GM19328 (cell line): Measurements from ENCODE around the gene STKLD1.

Source experiments
- ATAC-seq: cut with Tn5 transposase; IDR thresholded peaks from one replicate; pipeline ENCODE4 v1.9.1; 2021; ENCODE audit warnings: mild to moderate bottlenecking, moderate library complexity; ENCODE audit not compliant: unreplicated experiment

The STKLD1 gene

DNA sequence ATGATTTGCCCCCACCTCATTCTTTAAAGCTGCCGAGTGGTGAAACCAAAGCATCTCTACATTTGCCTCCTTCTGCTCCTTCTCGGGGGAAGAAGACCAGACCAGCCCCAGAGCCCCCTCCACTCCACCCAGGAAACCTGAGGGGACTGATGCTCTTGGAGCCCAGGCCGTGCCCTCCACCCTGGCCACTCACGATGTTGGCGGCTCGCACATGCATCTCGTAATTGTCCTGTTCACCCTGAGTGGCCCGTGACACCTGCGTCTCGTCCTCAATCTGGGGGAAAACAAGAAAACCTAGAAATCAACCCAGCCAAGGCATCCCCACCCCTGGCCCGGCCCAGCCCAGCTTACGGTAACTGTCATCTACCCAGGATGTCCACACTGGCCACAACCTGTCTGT, 31.2 kb upstream of the STKLD1 start:
- ATAC-seq, result no peak

DNA sequence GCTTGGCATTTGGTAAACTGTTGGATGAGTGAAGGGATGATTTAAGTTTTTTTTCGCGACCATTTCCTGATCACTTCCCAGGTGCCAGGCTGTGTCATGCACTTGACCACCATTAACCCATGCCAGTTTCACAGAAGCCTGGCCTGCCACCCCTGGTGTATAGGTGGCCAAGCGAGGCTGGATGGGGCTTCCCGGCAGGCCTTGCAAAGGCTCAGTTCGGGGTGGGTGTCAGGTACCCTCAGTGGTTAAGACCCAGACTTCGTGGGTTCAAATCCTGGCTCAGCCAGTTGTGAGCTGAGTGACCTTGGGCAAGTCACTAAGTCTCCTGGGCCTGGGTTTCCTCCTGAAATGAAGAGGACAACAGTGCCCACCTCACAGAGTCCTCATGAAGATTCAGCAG, 30.6 kb upstream of the STKLD1 start:
- ATAC-seq, result no peak

DNA sequence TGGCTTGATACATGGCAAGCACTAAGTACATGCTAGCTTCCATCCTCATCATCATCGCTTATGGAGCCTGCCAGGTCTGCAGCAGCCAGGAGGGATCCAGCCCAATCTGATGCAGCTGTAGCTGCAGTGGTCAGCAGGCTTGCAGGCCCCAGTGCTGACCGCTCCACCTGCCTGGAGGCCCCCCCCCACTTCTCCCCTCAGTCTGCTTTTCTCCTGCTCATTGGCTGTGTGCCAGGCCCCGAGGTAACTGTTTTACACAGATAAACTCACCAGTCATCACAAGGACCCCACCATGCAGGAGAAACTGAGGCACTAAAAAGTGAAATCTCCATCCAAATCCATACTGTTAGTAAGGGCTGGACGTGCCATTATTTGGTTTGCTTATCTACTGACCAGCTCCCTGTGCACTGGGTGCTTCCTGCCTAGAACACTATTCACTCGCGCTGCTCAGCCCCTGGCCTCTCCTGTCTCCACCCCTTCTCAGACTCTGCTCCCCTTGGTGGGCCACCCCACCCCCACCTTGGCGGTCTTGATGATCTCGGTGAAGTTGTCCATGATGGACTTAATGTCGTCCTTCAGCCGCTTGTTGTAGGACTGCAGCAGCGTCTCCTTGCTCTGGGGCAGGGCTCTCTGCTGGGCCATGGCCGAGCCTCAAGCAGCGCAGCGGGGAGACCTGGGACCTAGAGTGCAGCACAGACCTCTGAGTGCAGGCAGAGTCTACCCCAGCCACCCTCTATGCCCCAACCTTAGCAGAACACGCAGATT, 30.0 kb upstream of the STKLD1 start:
- no peak for ATAC-seq

DNA sequence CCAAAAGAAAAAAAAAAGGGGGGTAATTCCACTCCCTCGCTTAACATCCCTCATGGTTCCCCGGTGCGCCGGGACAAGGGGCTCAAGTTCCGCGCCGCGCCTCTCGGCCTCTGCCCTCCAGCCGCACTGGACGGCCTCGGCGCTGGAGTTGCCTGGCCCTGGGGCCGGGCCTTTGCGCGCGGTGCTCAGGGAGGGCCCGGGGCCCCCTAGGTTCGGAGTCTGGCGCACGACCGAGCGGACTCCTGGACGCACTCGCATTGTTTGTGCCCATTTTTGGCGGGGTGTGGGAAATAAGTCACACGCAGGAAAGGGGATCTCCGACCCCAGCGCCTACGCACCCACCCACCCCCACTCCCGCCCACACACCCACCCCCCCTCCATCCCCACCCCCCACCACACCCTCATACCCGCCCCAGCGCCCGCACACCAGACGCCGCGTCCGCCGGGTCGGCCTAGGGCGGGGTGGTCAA, 28.6 kb upstream of the STKLD1 start:
- no peak for ATAC-seq

DNA sequence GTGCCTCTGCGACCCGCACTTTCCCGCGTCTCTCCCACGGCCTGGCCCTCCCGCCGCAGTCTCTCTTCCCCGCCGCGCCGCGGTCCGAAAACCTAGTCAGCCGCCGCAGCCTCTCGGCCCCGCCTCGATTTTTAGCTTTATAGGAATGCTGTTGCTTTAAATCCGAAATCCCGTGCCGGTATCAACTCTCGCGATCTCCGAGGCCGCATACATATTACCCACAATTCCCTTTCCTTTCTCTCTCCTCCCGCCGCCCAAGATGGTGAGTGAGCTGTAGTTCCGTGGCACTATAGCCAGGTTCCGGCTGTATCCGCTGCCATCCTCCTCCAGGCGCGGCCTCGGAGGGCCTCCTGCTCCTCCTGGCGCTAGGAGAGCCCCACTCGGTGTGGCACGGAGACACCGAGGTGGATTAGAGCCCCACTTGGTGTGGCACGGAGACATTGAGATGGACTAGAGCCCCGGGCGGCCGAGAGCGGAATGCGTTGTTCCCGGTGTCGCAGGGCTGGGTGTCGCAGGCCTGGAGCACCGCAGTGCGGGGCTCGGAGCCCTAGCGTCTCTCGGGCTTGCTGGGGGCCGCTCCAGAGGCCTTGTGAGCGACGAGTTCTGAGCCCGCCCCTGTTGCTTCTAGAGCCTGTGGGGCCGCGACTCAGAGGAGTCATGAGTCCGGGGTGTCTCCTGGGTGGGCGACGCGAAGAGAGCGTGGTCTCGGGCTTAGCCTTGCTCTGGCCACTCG, 28.0 kb upstream of the STKLD1 start, which contains the start of the genes MED22 and RPL7A:
TSS of gene MED22 (minus strand) at position 147 of the 733 bp plus-strand sequence. CDS start 1,469 bp downstream, outside the sequence.
TSS of gene RPL7A (plus strand) at position 234 of the 733 bp plus-strand sequence. CDS start at position 260, 26 bp downstream.
- no peak for ATAC-seq

DNA sequence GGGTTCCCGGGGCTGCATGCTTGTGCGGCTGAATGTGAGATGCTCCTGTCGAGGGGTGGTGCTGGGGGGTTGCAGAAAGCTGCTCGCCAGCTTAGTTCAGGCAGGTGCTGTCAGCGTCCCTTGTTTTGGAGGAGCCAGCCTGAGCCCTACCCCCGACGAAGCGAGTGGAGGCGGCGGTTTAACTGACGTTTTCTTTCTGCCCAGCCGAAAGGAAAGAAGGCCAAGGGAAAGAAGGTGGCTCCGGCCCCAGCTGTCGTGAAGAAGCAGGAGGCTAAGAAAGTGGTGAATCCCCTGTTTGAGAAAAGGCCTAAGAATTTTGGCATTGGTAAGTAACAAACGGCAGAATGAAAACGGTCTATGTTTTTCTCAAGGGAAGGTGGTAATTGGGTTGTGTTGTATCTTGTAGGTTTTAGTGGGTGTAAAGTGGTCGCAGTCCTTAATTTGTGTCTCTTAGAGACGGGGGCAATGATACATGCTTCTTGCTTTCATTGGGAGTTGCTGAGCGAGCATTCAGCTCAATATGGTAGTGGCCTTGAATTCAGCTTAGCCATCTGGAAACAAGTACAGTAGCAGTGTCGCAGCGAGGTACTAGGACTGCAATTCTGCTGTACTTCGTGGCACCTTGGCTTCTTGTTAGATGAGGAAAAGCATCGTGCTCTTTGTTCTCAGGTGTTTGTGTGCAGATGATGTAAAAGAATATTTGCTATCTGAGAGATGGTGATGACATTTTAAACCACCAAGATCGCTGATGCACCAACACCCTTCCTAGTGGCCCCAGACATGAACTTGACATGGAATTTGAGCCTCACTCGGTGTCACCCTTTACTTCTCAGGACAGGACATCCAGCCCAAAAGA, 27.2 kb upstream of the STKLD1 start:
- no peak for ATAC-seq

DNA sequence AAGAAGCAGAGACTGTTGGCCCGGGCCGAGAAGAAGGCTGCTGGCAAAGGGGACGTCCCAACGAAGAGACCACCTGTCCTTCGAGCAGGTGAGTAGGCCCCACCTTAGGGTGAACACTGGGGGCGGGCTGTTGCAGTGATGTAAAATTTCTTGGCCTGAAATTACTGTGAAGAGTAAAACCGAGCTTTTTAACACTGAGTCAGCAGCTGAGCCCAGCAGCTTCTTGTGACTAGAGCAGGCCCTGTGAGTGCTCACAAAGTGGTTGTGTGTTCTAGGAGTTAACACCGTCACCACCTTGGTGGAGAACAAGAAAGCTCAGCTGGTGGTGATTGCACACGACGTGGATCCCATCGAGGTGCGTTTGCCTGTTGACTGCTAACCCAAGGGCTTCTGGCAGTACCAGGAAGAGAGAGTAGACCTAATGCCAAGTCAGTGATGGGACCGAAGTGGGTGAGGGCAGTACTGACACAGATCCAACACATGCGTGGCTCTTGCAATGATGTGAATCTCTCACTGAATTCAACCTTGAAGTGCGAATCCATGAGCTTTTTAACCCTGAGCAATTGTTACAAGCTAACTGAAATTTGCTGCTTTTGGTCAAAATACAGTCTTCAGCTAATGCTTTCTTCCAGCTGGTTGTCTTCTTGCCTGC, 26.1 kb upstream of the STKLD1 start:
- no peak for ATAC-seq

DNA sequence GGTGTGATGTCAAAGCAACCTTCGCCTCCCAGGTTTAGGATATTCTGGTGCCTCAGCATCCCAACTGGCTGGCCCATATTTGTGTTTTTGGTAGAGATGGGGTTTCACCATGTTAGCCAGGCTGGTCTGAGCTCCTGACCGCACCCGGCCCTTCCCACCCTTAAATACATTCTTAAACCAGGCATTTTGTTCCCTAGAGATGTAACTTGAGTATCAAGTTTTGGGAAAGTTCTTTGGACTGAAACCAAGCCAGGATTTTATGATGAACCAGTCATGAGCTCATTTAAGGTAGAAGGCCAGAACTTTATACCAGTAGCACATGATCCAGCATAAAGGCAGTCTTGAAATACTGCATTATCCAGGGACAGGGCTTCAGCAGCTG, 24.6 kb upstream of the STKLD1 start:
- ATAC-seq, result no peak

DNA sequence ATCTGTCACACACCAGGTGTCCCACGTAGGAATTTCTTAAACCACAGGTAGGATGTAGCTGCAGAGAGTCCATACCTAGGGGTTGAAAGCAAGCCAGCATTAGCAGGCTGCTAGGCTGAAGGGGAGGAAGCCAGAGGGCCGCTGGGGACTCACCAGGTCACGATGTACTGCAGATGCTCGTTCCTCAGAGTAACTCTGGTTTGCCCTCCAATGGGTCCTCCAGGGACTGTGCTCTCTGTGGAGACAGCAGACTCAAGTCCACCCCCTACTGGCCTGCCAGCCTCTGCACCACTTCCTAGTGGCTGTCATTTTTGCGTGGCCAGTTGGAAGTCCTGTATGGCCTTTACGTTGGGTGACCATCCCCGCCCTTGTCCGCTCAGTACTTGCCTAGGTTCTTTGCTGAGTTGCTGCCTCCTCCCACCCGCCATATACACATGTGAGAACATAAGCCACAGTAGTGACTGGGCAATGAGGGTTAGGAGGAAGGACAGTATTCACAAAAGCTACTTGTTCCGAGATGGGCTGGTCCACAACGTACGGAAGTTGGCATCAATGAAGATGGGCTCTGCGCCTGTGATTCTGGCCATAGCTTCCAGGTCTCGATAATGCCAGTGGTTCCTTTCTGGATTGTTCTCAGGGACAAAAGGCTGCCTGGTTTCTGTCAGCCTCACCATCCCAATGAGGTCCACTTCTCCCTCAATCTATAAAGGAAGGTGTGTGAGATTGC, 24.1 kb upstream of the STKLD1 start:
- ATAC-seq, result no peak

DNA sequence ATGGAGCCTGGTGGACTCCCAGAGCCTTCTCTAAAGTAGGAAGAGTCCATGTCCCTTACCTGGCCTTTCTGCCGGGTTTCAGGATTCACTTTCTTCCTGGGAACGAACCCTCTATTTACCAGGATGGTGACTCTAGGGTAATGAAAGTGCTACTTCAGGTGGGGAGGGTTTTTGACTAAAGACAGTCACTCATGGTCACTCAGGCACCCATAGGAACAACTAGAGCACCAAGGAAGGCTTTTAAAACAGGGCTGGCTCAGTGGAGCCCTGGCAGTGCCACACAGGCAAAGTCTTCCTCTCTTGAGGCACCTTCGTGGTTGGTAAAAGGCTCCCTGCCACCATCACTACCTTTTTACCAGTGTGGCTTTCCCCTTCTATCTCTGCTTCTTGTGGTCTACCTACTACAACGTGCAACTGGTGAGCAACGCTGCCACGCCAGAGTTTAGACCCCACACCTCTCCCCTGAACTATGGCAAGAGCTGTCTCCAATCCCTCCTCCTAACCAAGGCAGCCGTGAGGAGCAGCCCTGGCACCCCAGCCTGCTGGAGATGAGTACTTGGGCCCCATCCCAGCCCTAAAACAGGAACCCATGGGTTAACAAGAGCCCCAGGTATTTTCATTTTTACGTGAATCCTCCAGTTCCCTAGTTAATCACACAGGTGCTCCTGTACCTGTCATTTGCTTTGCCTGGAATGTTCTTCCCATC, 23.4 kb upstream of the STKLD1 start:
- no peak for ATAC-seq

DNA sequence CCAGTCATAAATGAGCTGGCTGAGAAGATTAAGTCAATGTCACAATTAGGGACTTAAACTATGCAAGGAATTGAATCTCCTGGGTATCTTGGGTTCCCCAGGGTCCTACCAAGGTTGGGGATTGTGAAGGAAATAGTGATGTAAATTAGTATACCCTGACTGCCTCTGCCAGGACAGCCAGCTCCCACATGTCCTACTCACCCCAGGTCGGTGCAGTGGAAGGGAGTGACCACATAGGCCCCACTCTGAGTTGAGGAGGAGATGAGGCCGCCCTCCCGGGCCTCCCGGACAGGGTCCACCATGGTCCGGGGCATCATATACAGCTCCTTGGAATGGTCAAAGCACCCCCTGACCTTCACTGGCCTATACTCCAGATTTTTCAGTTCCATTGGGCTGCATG, 22.6 kb upstream of the STKLD1 start:
- no peak for ATAC-seq

DNA sequence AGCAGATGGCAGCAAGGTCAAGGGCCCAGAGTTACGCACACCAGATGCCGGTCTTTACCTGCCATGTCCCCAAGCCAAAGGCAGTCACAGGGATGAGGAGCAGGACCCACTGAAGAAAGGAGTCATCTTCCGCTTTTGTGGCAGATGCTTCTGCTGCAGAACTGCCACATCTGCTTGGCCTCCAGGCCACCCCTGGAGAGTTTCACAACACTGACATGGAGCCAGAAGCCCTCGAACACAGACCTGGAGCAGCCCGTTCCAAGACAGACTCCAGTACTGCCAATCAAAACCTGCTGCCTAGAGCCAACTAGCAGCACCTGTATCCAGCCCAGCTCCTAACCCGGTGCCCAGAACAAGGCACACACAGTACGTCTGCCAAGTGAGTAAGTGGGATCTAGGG, 21.4 kb upstream of the STKLD1 start:
- ATAC-seq, result no peak

DNA sequence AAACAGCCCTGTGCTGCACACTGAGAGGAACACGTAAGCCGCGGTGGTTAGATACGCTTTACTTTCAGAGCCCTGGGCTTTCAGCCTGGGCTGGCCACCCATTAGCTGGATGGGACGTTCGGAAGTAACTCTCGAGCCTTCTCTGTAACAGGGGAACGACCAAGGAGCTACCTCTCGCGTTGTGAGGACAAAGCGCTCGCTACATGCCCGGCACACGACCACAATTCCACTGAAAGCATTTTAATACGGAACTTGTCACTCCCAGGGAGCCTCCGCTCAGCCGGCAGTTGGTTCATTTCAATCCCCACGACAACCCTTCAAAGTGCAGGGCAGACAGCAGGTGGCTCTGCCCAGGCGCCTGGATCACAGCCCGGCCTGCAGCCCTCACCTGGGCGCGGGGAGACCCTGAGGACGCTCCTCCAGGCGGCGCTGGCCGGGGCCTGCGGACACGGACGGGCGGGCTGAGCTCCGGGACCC, 20.2 kb upstream of the STKLD1 start:
- peak; percentile 24 for ATAC-seq

DNA sequence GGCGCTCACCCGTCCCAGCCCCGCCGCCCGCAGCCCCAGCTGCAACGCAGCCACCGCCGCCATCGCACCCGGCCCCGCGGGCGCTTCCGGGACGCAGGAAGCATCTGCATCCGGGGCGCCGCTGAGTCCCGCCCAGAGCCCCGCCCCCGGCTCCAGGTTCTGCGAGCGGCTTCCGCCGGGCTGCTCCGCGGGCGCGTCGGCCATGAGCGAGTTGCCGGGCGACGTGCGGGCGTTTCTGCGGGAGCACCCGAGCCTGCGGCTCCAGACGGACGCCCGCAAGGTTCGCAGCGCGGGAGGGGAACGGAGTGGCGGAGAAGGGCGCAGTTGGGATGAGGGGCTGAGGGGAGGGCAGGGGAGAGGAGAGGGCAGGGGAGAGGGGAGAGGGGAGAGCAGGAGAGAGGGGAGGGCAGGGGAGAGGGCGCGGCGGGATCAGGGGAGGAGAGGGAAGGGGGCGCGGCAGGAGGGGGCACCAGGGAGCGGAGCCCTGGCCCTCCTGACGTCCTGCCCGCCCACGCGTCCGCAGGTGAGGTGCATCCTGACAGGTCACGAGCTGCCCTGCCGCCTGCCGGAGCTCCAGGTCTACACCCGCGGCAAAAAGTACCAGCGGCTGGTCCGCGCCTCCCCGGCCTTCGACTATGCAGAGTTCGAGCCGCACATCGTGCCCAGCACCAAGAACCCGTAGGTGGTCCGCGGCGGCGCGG, 19.6 kb upstream of the STKLD1 start, which contains the start of the genes SURF1 and SURF2:
TSS of gene SURF1 (minus strand) at position 97 of the 701 bp plus-strand sequence. CDS start at position 63, 34 bp downstream.
TSS of gene SURF2 (plus strand) at position 160 of the 701 bp plus-strand sequence. CDS start at position 203, 43 bp downstream.
- ATAC-seq, result peak; percentile 63

DNA sequence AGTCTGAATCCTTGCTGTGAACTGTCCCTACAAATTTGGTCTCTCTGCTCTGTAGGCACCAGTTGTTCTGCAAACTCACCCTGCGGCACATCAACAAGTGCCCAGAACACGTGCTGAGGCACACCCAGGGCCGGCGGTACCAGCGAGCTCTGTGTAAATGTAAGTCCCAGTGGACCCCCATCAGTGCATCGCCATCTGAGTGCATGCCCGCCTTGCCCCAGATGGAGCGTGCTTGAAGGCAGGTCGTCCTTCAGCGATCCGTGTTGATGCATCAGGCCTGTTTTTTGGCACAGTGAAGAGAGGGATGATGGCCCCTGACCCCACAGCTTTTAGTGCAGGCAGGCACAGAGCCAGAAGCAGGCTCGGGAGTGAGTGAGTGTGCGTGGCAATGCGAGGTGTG, 18.5 kb upstream of the STKLD1 start:
- ATAC-seq, result no peak

DNA sequence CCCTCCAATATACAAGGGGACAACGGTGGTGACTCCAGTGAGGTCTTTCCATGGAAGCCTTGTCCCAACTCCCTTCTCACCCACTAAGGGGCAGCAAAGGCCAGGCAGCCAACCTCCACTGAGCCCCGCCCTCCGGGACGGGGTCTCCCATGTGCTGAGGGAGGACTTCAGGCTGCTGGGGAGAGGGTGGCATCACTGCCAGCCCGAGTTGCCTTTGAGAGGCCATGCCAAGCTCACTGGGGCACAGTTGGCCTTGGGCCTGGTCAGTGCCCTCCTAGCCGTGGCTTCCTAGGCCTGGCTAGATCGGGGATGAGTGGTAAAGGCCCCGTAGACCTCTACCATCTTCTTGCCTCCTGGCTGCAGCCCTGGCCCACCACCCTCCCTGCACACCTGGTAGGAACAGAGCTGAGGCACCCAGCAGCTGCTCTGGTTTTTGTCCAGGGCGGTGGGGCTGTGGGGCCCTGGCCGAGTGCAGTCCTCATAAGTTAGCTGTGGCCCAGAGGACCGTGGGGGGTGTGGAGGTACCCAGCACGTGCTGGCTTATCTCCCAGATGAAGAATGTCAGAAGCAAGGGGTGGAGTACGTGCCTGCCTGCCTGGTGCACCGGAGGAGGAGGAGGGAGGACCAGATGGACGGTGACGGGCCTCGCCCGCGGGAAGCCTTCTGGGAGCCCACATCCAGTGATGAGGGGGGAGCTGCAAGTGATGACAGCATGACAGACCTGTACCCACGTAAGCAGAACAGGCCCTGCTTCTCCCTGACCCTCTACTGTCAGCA, 16.6 kb upstream of the STKLD1 start:
- ATAC-seq, result no peak
